ENCODE data around the gene ZNF774.

ZNF774 gene

GRCh38 chr15:90318591-90318990 is 33.5 kb upstream of the ZNF774 start:
- Histone ChIP-seq H3K4me1 (ENCODE audit: control insufficient read depth, insufficient read depth, low read depth, low read length) (peaks cover 1% of the 10 kb centered on the region), H3K27me3 (ENCODE audit: control insufficient read depth in 1 of 2, insufficient read depth in 1 of 2, low read length in 2 of 2) (no peaks in the 10 kb centered on the region), H3K36me3 (ENCODE audit: control insufficient read depth in 1 of 2, insufficient read depth in 2 of 2, low read depth in 1 of 2, low read length in 2 of 2) (no peaks in the 10 kb centered on the region), H2BK15ac (ENCODE audit: low read depth, poor library complexity, severe bottlenecking) (no peak overlapping the region), H3K18ac (ENCODE audit: low read depth in 1 of 2, low read length in 2 of 2) (no peak overlapping the region), H4K8ac (ENCODE audit: low read length) (no peak overlapping the region), H2AFZ (ENCODE audit: low read depth, low read length) (no peak overlapping the region), H2BK5ac (ENCODE audit: low read depth, low read length, poor library complexity, severe bottlenecking) (no peak overlapping the region), H2BK12ac (ENCODE audit: low read length in 2 of 2) (no peak overlapping the region), H2BK120ac (ENCODE audit: low read depth, low read length) (no peak overlapping the region), H2AK5ac (ENCODE audit: low read length, severe bottlenecking) (no peak overlapping the region), H3K27ac (ENCODE audit: low read length, poor library complexity, severe bottlenecking) (no peak overlapping the region), H3K23ac (ENCODE audit: low read length in 2 of 2) (no peak overlapping the region), H3K9me3 (ENCODE audit: control insufficient read depth, low read length) (no peaks in the 10 kb centered on the region), H3K4ac (ENCODE audit: low read depth in 1 of 2, low read length in 2 of 2) (no peak overlapping the region), H3K4me3 (ENCODE audit: insufficient read depth in 1 of 2, low read depth in 1 of 2, low read length in 2 of 2) (no peak overlapping the region), H4K91ac (ENCODE audit: low read length) (no peak overlapping the region), H3K4me2 (ENCODE audit: low read length, poor library complexity, severe bottlenecking) (no peak overlapping the region), H3K79me1 (replicated peaks; ENCODE audit: low read length, poor library complexity, severe bottlenecking) (no peaks in the 10 kb centered on the region), H3K9ac (ENCODE audit: low read length) (no peak overlapping the region), H3K14ac (ENCODE audit: low read length in 2 of 2) (no peak overlapping the region)
- WGBS, result 90% methylated on average over 4 of the region's 4 CpGs
- no peak for DNase-seq

GRCh38 chr15:90320062-90320884 is 31.8 kb upstream of the ZNF774 start:
- Histone ChIP-seq H2AFZ (ENCODE audit: low read depth, low read length) (no peak overlapping the region), H3K4me2 (ENCODE audit: low read length, poor library complexity, severe bottlenecking) (peak overlapping the region; percentile 71), H4K8ac (ENCODE audit: low read length) (peak overlapping the region; percentile 77), H3K36me3 (ENCODE audit: control insufficient read depth in 1 of 2, insufficient read depth in 2 of 2, low read depth in 1 of 2, low read length in 2 of 2) (no peaks in the 10 kb centered on the region), H2BK12ac (ENCODE audit: low read length in 2 of 2) (no peak overlapping the region), H2AK5ac (ENCODE audit: low read length, severe bottlenecking) (no peak overlapping the region), H3K27me3 (ENCODE audit: control insufficient read depth in 1 of 2, insufficient read depth in 1 of 2, low read length in 2 of 2) (no peaks in the 10 kb centered on the region), H3K79me1 (replicated peaks; ENCODE audit: low read length, poor library complexity, severe bottlenecking) (no peaks in the 10 kb centered on the region), H3K9ac (ENCODE audit: low read length) (peak overlapping the region; percentile 71), H3K27ac (ENCODE audit: low read length, poor library complexity, severe bottlenecking) (no peak overlapping the region), H2BK15ac (ENCODE audit: low read depth, poor library complexity, severe bottlenecking) (peak overlapping the region; percentile 69), H3K18ac (ENCODE audit: low read depth in 1 of 2, low read length in 2 of 2) (no peak overlapping the region), H3K9me3 (ENCODE audit: control insufficient read depth, low read length) (no peaks in the 10 kb centered on the region), H3K4me1 (ENCODE audit: control insufficient read depth, insufficient read depth, low read depth, low read length) (peaks cover 1% of the 10 kb centered on the region), H3K4me3 (ENCODE audit: insufficient read depth in 1 of 2, low read depth in 1 of 2, low read length in 2 of 2) (no peak overlapping the region), H2BK5ac (ENCODE audit: low read depth, low read length, poor library complexity, severe bottlenecking) (no peak overlapping the region), H3K23ac (ENCODE audit: low read length in 2 of 2) (no peak overlapping the region), H3K4ac (ENCODE audit: low read depth in 1 of 2, low read length in 2 of 2) (no peak overlapping the region), H4K91ac (ENCODE audit: low read length) (no peak overlapping the region), H2BK120ac (ENCODE audit: low read depth, low read length) (no peak overlapping the region), H3K14ac (ENCODE audit: low read length in 2 of 2) (no peak overlapping the region)
- 7% methylated on average over 15 of the region's 17 CpGs for WGBS
- peak; percentile 89 for DNase-seq

- WGBS, result 60% methylated on average over 1 of the region's 1 CpG
- no peak overlapping the region for H2BK12ac ChIP-seq (ENCODE audit: low read length in 2 of 2)
- no peak overlapping the region for H3K4me3 ChIP-seq (ENCODE audit: insufficient read depth in 1 of 2, low read depth in 1 of 2, low read length in 2 of 2)
- H2AK5ac ChIP-seq (ENCODE audit: low read length, severe bottlenecking), result no peak overlapping the region
- no peak overlapping the region for H2BK5ac ChIP-seq (ENCODE audit: low read depth, low read length, poor library complexity, severe bottlenecking)
- H3K79me1 ChIP-seq (replicated peaks; ENCODE audit: low read length, poor library complexity, severe bottlenecking), result no peaks in the 10 kb centered on the region
- no peaks in the 10 kb centered on the region for H3K9me3 ChIP-seq (ENCODE audit: control insufficient read depth, low read length)
- H3K14ac ChIP-seq (ENCODE audit: low read length in 2 of 2), result no peak overlapping the region
- H3K18ac ChIP-seq (ENCODE audit: low read depth in 1 of 2, low read length in 2 of 2), result no peak overlapping the region
- DNase-seq, result no peak
- H3K27ac ChIP-seq (ENCODE audit: low read length, poor library complexity, severe bottlenecking), result no peak overlapping the region
- no peaks in the 10 kb centered on the region for H3K36me3 ChIP-seq (ENCODE audit: control insufficient read depth in 1 of 2, insufficient read depth in 2 of 2, low read depth in 1 of 2, low read length in 2 of 2)
- H2BK15ac ChIP-seq (ENCODE audit: low read depth, poor library complexity, severe bottlenecking), result no peak overlapping the region
- H3K9ac ChIP-seq (ENCODE audit: low read length), result no peak overlapping the region
- no peak overlapping the region for H3K4ac ChIP-seq (ENCODE audit: low read depth in 1 of 2, low read length in 2 of 2)
- no peak overlapping the region for H4K91ac ChIP-seq (ENCODE audit: low read length)
- no peaks in the 10 kb centered on the region for H3K27me3 ChIP-seq (ENCODE audit: control insufficient read depth in 1 of 2, insufficient read depth in 1 of 2, low read length in 2 of 2)
- H3K4me1 ChIP-seq (ENCODE audit: control insufficient read depth, insufficient read depth, low read depth, low read length), result peaks cover 1% of the 10 kb centered on the region
- H2BK120ac ChIP-seq (ENCODE audit: low read depth, low read length), result no peak overlapping the region
- H4K8ac ChIP-seq (ENCODE audit: low read length), result no peak overlapping the region
- H2AFZ ChIP-seq (ENCODE audit: low read depth, low read length), result no peak overlapping the region
- H3K4me2 ChIP-seq (ENCODE audit: low read length, poor library complexity, severe bottlenecking), result no peak overlapping the region
- no peak overlapping the region for H3K23ac ChIP-seq (ENCODE audit: low read length in 2 of 2)
Measured at GRCh38 chr15:90320885-90321278, 31.2 kb upstream of the ZNF774 start.

GRCh38 chr15:90322538-90322937 is 29.5 kb upstream of the ZNF774 start:
- no peaks in the 10 kb centered on the region for H3K79me1 ChIP-seq (replicated peaks; ENCODE audit: low read length, poor library complexity, severe bottlenecking)
- no peak overlapping the region for H2AK5ac ChIP-seq (ENCODE audit: low read length, severe bottlenecking)
- peaks cover 1% of the 10 kb centered on the region for H3K4me1 ChIP-seq (ENCODE audit: control insufficient read depth, insufficient read depth, low read depth, low read length)
- no peak overlapping the region for H3K23ac ChIP-seq (ENCODE audit: low read length in 2 of 2)
- H2BK12ac ChIP-seq (ENCODE audit: low read length in 2 of 2), result no peak overlapping the region
- peak overlapping the region; percentile 28 for H4K8ac ChIP-seq (ENCODE audit: low read length)
- H2BK5ac ChIP-seq (ENCODE audit: low read depth, low read length, poor library complexity, severe bottlenecking), result no peak overlapping the region
- no peak overlapping the region for H3K4me2 ChIP-seq (ENCODE audit: low read length, poor library complexity, severe bottlenecking)
- H2BK15ac ChIP-seq (ENCODE audit: low read depth, poor library complexity, severe bottlenecking), result no peak overlapping the region
- no peak overlapping the region for H3K14ac ChIP-seq (ENCODE audit: low read length in 2 of 2)
- no peak overlapping the region for H3K9ac ChIP-seq (ENCODE audit: low read length)
- no peak overlapping the region for H3K4me3 ChIP-seq (ENCODE audit: insufficient read depth in 1 of 2, low read depth in 1 of 2, low read length in 2 of 2)
- no peak overlapping the region for H2AFZ ChIP-seq (ENCODE audit: low read depth, low read length)
- no peaks in the 10 kb centered on the region for H3K36me3 ChIP-seq (ENCODE audit: control insufficient read depth in 1 of 2, insufficient read depth in 2 of 2, low read depth in 1 of 2, low read length in 2 of 2)
- no peaks in the 10 kb centered on the region for H3K9me3 ChIP-seq (ENCODE audit: control insufficient read depth, low read length)
- H3K27ac ChIP-seq (ENCODE audit: low read length, poor library complexity, severe bottlenecking), result no peak overlapping the region
- H4K91ac ChIP-seq (ENCODE audit: low read length), result no peak overlapping the region
- 80% methylated on average over 4 of the region's 4 CpGs for WGBS
- H2BK120ac ChIP-seq (ENCODE audit: low read depth, low read length), result no peak overlapping the region
- no peak overlapping the region for H3K18ac ChIP-seq (ENCODE audit: low read depth in 1 of 2, low read length in 2 of 2)
- H3K4ac ChIP-seq (ENCODE audit: low read depth in 1 of 2, low read length in 2 of 2), result no peak overlapping the region
- no peaks in the 10 kb centered on the region for H3K27me3 ChIP-seq (ENCODE audit: control insufficient read depth in 1 of 2, insufficient read depth in 1 of 2, low read length in 2 of 2)
- peak; percentile 37 for DNase-seq

All from mesenchymal stem cell (in vitro differentiated cells and primary cell).